GM12875 (cell line): ENCODE results near the gene MCF2L2.

Experiments used
- H3K4me3 ChIP-seq: one replicate; pipeline ENCODE4 v1.5.1; 2011; ENCODE audit warnings: low read depth, low read length, control low read depth
- TF ChIP-seq, protein P1 (sequence below): IDR thresholded peaks from 2 replicates; pipeline ENCODE4 v1.5.1; 2011; ENCODE audit warnings: low read depth, mild to moderate bottlenecking, control low read depth, inconsistent platforms, low read length, moderate library complexity, borderline replicate concordance; ENCODE audit not compliant: insufficient read depth

The MCF2L2 gene

DNA sequence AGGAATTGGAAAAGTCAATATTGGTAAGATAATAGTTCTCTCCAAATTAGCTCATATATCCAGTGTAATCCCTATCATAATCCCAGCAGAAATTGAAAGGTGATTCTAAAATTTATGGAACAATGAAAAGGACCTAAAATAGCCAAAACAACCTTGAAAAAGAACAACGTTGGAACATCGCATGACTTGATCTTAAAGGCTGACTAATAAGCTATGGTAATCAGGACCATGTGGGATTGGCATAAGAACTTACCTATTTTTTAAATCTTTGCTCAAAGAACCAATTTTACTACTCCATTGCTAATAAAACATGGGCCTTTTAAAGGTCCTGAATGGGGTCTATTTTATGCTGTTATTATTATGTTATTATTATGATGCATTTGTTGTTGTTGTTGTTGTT lies 134.5 kb downstream of the MCF2L2 start:
- no peak overlapping the region for H3K4me3 ChIP-seq
- TF ChIP-seq, protein P1, sequence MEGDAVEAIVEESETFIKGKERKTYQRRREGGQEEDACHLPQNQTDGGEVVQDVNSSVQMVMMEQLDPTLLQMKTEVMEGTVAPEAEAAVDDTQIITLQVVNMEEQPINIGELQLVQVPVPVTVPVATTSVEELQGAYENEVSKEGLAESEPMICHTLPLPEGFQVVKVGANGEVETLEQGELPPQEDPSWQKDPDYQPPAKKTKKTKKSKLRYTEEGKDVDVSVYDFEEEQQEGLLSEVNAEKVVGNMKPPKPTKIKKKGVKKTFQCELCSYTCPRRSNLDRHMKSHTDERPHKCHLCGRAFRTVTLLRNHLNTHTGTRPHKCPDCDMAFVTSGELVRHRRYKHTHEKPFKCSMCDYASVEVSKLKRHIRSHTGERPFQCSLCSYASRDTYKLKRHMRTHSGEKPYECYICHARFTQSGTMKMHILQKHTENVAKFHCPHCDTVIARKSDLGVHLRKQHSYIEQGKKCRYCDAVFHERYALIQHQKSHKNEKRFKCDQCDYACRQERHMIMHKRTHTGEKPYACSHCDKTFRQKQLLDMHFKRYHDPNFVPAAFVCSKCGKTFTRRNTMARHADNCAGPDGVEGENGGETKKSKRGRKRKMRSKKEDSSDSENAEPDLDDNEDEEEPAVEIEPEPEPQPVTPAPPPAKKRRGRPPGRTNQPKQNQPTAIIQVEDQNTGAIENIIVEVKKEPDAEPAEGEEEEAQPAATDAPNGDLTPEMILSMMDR: no peak

DNA sequence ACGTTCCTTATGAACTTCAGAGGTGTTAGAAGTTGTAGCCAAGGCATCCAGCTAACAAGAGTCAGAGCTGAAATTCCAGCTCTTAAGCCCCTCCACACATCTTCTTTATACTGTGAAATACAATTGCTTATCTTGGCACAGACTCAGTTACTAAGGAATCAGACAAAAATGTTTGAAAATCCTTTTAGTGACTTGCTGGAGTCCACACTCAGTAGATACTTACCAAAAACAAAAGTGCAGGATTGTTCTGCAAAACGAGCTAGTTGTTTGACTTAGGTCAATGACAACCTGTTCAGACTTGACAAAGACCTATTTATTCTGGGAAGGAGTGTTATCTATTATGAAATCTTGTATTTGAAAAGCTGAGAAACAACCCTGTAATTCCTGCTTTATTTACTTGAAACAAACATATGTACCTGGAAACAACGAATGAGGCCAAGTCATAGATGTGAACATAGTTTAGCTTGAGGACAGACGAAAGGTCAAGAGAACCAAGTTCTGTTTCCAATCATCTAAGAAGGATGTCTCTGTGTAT lies 136.9 kb downstream of the MCF2L2 start:
- H3K4me3 ChIP-seq: no peak overlapping the region
- TF ChIP-seq, protein P1: no peak

DNA sequence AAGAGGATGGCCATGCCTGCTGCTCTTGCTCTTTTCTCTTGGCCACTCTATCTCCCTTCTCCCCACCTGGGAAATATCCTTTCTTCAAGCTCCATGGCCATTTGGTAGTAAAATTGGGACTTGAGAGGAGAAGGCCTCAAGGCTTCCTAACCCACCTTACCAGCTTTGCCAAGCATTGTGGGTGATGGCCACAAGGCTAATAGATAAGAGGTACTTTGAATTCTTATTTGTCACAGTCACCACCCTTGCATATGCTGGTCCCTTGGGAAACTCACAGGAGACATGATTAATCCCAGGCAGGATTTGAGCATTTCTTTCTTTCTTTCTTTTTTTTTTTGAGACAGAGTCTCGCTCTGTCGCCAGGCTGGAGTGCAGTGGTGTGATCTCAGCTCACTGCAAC lies 138.2 kb downstream of the MCF2L2 start:
- TF ChIP-seq, protein P1: no peak
- H3K4me3 ChIP-seq: no peak overlapping the region

DNA sequence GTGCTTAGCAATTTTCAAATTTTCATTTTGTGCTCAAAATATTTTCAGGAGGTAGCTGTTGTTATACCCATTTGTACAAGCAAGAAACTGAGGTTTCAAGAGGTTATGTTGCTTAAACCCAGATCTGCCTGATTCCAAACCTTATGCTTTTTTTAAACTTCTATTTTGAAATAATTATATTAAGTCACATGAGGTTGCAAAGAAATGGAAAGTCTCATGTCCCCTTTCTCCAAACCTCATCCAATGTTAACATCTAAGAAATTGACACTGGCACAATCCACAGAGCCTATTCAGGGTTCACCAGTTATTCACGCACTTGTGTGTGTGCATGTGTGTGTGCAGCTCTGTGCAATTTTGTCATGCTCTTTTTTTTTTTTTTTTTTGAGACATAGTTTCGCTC lies 140.3 kb downstream of the MCF2L2 start:
- H3K4me3 ChIP-seq: no peak overlapping the region
- TF ChIP-seq, protein P1: no peak

DNA sequence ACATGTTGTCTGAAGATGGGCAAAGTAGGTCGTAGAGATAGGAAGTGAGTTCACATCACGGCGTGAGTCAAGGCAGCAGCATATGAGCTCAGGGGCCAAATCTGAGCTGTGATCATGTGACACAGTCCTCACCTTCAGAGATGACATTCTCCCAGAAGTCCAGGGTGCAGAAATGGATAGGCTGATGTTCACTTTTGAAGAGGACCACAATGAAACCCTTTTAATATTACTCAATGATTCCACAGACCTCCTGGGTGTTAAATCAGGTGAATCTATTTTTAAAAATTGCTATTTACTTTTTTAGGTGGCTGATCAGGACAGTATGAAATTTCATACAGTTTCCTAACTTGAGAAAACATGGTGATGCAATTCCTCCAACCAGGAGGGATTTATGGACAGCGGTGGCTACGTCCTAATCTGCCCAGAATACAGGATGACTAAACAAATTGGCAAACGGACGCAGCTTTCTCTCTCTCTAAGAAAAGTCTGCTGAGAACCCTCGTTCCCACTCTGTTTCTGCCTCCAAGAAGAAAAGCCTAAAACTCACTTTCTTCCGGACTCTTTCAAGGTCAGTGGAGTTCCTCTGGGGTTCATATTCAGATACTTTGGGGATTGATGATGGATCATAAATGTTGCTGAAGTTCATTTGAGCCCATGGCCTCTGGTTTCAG lies 141.0 kb downstream of the MCF2L2 start:
- TF ChIP-seq, protein P1: no peak
- H3K4me3 ChIP-seq: no peak overlapping the region

DNA sequence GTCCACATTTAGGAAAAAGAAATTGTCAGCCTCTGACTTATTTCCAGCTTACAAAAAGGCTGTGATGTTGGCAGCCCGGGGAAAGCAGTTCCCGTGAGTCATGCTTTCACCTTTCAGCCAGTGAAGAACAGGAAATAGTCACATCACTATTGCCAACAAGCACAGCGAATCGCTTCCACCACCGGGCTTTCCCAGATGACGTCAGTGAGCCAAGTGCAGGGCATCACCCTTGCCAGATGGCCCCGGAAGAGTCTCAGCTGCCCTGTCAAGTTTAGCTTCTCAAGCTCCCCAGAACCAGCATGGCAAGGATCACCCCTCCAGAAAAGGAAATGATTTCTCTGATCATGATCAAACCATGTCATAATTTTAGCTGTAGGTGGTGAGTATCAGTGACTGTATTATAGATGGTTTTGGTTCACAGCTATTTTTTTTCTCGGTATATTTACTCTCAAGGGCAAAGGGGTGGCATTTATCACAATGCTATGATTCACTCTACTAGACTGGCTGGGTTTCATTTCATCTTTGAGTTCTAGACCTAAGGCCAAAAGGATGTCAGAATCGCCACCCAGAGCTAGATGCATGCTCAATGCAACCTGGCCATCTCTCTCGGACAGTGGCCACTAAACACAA lies 142.5 kb downstream of the MCF2L2 start:
- TF ChIP-seq, protein P1: no peak
- no peak overlapping the region for H3K4me3 ChIP-seq

DNA sequence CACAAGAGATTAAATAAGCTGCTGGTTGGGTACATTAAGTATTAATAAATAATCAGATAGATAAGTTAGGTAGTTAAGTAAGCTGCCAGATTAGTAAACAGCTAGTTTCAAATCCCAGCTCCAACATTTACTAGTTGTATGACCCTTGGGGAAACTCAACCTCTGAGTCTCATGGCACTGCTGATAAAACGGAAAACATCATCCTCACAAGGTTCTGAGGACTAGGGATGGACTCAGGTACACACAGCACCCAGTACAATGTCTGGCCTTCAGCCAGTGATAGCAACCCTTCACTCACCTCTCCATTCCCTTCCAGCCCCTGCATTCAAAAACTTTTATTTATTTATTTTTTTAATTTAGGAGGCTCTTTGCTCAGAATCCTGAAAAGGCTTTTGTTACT lies 143.1 kb downstream of the MCF2L2 start:
- H3K4me3 ChIP-seq: no peak overlapping the region
- TF ChIP-seq, protein P1: no peak
